ENCODE results near the gene CNTD1.
A peak's percentile ranks its signal among the peaks of the same experiment; 100 is the strongest.

The CNTD1 gene

DNA sequence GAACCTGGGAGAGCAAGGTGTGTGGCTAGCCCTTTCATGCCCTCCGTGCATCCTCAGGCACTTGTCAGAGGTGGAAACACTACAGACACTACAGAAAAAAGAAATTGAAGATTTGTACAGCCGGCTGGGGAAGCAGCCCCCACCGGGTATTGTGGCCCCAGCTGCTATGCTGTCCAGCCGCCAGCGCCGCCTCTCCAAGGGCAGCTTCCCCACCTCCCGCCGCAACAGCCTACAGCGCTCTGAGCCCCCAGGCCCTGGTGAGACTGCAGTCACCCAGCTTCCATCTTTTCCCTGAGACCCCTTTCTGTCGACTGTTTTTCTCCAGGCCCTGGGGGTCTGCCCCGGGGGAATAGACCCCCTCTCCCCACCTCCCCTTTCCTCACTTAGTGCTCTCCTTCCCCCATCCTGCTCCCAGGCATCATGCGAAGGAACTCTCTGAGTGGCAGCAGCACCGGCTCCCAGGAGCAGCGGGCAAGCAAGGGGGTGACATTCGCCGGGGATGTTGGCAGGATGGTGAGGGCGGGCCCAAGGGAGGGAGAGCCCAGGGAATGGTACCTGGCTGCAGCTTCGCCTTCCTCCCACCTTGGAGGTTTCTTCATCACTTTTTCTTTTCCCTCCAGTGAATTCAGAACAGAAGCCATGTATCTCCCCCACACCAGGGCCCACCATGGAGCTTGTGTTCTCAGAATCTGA is 2.4 kb upstream of the CNTD1 start:
- no peak for DNase-seq (ENCODE audit: low read depth)
- no peak overlapping the region for H3K4me3 ChIP-seq (ENCODE audit: low read depth, low read length)
- TF ChIP-seq CTCF (IDR thresholded peaks at IDR 0.05; ENCODE audit: low read depth, low read length, missing control alignments), result no peak

- DNase-seq (ENCODE audit: low read depth), result no peak
- peak overlapping the region; percentile 85 for H3K4me3 ChIP-seq (ENCODE audit: low read depth, low read length)
- no peak for TF ChIP-seq CTCF (IDR thresholded peaks at IDR 0.05; ENCODE audit: low read depth, low read length, missing control alignments)
These were observed 1.3 kb upstream of the CNTD1 start for GRCh38 chr17:42797067-42798007.

DNA sequence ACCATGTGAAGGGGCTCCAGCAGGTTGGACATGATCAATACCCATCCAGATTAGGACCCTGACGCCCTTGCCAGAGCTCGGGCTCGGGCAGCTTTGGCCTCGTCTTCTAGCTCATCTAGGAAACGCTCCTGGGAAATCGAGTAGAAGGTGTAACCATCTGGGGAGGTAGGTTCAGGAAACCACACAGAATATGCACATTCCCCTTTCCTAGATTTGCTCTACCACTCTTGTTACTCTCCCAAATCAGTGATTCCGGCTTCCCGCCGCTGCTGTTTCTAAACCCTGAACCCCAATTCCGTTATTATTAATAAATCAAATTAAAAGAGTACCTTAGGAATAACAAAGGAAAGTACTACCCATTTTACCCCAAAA is 664 bp upstream of the CNTD1 start:
- no peak for DNase-seq (ENCODE audit: low read depth)
- H3K4me3 ChIP-seq (ENCODE audit: low read depth, low read length), result peak overlapping the region; percentile 85
- TF ChIP-seq CTCF (IDR thresholded peaks at IDR 0.05; ENCODE audit: low read depth, low read length, missing control alignments), result no peak

- DNase-seq (ENCODE audit: low read depth), result no peak
- no peak overlapping the region for H3K4me3 ChIP-seq (ENCODE audit: low read depth, low read length)
- no peak for TF ChIP-seq CTCF (IDR thresholded peaks at IDR 0.05; ENCODE audit: low read depth, low read length, missing control alignments)
These were observed 4.6 kb downstream of the CNTD1 start for GRCh38 chr17:42803074-42803883.

DNA sequence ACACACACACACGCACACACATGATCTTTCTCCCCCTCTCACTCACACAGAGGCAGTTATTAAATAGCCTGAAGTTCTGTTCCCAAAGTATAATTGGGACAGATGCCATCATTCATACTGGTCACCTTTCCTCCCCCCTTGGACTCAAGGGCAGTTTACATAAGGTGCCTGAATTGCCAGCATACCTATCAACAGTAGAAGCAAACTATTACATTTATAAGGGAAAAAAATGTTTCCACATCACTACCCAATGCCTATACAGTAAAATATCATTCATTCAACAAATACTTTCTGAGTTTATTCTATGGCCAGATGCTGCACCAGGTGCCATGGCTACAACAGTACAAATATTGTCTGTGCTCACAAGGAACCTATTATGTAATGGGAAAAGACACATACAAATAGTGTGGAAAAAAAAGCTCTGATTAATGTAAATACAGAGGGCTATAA is 6.3 kb downstream of the CNTD1 start:
- TF ChIP-seq CTCF (IDR thresholded peaks at IDR 0.05; ENCODE audit: low read depth, low read length, missing control alignments), result no peak
- no peak for DNase-seq (ENCODE audit: low read depth)
- H3K4me3 ChIP-seq (ENCODE audit: low read depth, low read length), result no peak overlapping the region

- no peak for TF ChIP-seq CTCF (IDR thresholded peaks at IDR 0.05; ENCODE audit: low read depth, low read length, missing control alignments)
- H3K4me3 ChIP-seq (ENCODE audit: low read depth, low read length), result no peak overlapping the region
- no peak for DNase-seq (ENCODE audit: low read depth)
These were observed 7.6 kb downstream of the CNTD1 start for GRCh38 chr17:42806249-42806648.
